GM19351 (cell line): ENCODE results near the gene NASP.

ENCODE experiments used
- ATAC-seq: cut with Tn5 transposase; IDR thresholded peaks from one replicate; pipeline ENCODE4 v1.9.1; 2021; ENCODE audit warnings: mild to moderate bottlenecking, moderate library complexity; ENCODE audit not compliant: unreplicated experiment

The NASP gene

GRCh38 chr1:45660336-45660735 is 76.5 kb downstream of the NASP start:
- no peak for ATAC-seq

GRCh38 chr1:45666836-45667235 is 83.0 kb downstream of the NASP start:
- no peak for ATAC-seq

DNA sequence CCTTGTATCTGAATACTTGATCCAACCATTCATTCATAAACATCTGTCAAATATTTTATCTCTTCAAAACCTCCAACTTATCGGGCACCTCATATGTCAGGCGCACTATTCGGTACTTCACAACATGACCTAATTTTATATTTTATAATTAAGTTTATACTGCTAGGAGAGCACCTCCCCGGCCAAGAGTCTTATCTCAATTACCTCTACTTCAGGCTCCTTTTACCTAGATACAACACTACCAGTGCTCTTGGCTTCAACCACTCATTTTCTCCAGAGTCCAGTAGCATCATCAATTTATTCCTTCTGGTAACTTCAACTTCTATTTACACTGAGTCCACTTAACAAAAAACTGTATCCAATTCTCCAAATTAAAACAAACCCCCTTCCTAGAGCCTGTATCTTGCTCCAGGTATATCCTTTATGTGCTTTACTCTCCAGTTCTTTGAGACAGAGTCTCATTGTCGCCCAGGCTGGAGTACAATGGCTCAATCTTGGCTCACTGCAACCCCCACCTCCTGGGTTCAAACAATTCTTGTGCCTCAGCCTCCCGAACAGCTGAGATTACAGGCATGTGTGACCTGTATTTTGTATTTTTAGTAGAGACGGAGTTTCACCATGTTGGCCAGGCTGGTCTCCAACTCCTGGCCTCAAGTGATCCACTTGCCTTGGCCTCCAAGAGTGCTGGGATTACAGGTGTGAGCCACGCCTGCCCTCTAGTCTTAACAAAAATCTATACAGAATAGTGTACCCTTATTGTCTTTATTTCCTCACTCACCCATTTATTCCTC is 83.7 kb downstream of the NASP start:
- ATAC-seq = no peak
